Measurements from ENCODE around the gene EDIL3.
"Not testable (repeated sequence)": the region's sequence is repeated elsewhere in the genome, so short reads cannot be mapped to it uniquely, and the experiment has no call there.

The EDIL3 gene

DNA sequence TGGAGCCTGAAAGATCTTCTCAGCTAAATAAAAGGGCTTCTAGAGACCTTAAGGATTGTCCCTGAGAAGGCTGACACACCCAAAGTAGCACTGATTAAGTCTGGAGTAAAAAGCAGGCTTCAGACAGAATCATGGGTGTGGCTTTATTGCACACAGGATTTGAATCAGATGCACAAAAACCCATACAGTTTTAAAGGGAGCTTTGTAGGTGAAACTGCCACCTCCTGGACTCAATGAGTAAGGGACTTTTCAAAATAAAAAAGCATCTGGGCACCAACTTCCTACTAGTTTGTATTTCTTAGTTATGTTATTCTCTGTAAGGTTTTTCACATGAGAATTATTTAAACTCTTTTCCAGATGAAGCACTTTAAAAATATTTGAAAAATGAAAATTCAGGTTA is 129.4 kb downstream of the EDIL3 start:
- DNase-seq = no peak

DNA sequence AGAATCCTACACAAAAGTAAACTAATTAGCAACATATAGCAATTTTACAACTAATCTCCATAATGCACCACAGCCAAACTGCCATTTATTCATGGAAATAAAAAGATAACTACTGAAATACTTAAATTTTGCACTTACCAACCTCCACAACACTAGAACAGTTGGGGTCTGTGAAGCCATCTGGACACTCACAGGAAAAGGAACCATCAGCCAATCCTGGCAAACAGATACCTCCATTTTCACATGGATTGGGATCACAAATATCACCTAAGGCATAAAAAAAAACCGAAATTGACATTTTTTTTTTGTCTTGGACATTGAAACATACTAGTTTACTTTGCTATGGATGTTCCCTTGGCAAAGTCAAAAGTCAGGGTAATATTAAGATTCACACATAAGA is 130.7 kb downstream of the EDIL3 start:
- no peak for DNase-seq

DNA sequence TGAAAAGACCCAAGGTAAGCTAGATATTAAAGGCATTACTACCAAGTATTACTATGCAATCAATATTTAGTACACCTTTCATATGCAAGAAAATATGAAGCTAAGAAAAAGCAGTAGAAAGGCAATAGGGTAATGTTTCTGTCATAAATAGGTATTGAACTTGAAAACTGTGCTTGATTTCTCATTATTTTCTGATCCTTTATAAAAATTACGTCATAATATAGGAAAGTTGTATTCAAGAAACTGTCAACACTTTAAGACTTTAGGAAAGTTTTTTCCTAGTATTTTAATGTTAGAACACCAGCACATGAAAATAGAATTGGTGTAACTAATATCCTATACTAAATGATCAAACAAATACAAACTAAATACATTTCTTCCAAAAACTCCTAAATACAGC is 133.2 kb downstream of the EDIL3 start:
- DNase-seq = no peak

DNA sequence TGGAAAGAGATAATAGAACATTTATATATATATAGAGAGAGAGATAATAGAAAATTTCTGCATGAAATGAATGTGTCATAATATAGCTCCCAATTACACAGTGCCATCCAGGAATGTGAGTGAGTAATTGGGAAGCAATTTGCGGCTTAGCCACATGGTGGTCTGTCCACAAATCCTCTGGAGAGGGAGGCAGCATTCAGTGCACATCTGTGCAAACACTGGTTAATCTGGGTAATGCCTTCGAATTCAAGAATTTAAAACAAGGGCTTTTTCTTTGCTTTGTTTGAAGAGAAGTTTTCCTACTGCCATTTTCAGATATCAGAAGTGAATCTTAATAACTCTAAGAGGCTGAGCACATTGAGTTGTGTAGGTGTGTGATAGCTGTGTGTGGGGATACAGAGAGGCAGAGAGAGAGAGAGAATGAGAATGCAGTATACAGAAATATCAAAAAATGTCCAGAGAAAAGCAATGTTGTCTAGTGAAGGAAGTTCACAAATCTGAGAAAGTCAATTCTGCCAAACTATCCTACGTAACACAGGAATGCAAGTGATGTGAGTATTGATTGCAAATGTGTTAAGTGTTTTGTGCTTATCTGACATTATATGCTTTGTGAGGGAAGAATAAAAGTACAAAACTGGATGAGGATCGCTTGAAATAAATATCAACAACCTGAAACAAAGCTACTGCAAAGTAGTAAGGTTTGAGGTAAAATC is 134.6 kb downstream of the EDIL3 start:
- no peak for DNase-seq

DNA sequence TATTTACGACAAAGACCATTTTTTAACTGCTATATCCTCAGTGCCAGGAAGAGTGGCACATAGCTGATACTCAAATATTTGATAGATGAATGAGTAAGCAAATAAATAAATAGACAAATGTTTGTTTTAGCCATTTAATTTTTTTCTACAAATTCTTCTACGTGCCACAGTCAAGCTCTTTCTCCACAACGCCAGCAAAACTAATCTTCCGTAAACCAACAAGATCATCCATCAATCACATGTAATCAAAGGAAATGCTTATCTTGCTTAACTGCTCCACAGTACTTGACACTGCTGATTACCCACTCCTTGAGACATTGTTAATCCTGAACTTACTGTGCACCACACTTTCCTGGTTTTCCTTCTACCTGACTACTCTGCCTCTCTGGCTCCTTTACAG is 136.7 kb downstream of the EDIL3 start:
- no peak for DNase-seq

DNA sequence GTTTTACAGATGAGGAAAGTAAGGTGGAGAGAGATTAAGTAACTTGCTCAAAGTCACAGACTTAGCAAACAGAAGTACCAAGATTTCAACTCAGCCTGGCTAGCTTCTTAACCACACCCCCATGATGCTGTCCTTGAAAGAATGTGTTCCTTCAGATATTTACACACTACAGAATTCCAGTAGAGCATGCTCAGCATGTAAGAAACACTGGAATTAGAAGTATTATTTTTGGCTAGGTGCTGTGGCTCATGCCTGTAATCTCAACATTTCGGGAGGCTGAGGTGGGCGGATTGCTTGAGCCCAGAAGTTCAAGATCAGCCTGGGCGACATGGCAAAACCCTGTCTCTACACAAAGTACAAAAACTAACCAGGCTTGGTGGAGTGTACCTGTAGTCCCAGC is 142.4 kb downstream of the EDIL3 start:
- DNase-seq = no peak

DNA sequence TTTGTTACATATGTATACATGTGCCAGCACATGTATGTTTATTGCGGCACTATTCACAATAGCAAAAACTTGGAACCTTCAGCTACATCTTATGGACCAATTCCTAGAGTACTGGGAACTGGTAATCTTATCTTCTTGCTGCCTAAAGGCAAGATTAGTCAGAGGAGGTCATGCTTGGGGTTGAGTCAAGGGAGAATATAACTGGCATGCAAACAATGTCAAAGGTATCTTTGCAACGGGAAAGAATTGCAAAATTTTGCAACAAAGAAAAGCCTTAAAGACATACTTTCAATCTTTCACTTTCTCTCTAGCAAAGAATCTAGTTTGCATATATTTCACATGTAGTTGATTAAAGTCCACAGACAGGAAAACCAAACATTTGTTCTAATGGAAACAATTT is 145.2 kb downstream of the EDIL3 start:
- DNase-seq = no peak

DNA sequence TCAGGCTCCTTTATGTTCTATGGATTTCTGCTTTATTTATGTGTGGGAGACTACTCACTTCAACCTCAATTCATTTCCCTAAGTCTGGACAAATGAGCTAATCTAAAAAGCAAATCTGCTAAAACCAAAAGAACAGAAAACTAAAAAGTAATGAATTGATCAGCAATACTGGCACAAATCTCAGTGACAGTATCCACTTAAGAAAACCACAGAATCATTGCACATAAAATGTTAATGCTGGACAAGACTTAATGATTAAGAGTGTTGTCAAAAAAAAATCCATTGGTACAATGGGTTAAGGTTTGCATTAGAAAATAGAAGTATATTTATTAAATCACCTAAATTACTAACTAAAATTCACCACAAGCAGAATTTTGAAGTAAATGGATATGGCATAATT is 147.6 kb downstream of the EDIL3 start:
- DNase-seq = no peak

DNA sequence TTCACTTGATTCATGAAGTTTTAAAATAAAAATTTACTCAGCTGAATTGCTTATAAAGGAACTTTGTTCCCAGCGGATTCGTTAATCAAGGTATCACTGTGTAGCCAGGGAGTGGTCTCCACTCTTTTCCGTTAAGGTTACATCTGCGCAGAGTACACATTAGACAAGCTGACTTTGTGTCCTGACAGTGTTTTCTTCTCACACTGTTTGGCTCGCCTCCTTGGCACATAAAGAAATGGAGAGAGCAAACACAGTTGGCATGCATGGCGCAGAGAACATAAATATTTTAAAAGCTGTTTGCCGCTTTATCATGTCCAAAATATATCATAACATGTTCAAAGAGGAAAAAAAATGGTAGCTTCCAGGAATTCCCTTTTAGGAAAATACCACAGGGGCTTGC is 153.2 kb downstream of the EDIL3 start:
- DNase-seq = no peak

DNA sequence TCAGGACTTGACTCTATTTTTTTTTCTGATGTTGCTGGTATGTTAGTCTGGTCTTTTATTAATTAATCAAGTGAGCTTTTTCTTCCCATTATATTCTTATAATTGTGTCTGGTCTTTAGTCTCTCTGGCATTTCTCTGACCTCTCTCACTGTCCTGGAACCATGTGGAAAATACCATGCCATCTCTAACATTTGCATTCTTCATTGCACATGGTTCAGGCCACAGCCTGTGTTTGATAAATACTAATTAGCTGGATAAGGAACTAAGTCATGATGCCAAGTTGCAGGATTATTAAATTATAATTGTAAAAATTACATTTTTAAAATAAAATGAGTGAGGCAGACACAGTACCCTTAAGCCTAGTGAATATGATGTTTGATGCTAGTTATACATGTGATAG is 155.6 kb downstream of the EDIL3 start:
- no peak for DNase-seq

DNA sequence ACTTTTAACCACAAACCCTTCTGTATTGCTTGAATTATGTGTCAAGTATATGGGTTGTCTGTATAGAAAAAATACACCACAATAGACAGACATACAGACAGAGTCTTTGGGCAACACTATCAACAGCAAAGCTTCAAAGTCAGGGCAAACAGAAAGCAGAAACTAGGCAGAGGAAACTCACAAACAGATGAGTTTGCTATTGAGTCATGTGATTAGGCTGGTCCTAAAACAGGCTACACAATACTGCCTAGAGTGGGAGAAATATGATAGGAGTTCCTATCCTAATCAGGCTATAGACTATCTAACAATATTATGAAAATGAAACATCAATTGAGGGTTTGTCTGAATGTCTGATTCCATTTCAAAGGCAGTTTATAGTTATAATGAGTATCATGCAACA is 156.4 kb downstream of the EDIL3 start:
- no peak for DNase-seq

DNA sequence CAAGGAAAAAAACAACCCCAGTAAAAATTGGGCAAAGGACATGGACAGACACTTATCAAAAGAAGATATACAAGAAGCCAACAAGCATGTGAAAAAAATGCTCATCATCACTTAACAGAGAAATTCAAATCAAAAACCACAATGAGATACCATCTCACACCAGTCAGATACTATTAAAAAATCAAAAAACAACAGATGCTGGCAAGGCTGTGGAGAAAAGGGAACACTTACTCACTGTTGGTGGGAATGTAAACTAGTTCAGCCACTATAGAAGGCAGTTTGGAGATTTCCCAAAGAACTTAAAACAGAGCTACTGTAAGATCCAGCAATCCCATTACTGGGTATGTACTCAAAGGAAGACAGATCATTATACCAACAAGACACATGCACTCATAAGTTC is 157.4 kb downstream of the EDIL3 start:
- DNase-seq = no peak

DNA sequence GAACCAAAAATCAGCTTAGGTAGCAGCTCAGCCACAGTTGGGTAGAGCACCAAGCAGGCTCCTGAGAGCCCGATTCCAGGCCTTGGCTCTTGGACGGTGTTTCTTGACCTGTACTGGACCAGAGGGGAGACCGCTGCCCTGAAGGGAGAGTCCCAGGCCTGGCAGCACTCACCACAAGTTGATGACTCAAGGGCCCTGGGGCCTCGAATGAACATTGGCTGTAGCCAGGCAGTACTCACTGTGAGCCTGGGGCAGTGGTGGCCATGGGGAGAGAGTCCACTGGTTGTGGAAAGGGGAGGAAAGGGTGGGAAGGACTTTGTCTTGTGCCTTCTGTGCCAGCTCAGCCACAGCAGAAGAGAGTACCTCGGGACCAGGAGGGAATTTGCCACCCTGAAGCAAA is 166.1 kb downstream of the EDIL3 start:
- no peak for DNase-seq

DNA sequence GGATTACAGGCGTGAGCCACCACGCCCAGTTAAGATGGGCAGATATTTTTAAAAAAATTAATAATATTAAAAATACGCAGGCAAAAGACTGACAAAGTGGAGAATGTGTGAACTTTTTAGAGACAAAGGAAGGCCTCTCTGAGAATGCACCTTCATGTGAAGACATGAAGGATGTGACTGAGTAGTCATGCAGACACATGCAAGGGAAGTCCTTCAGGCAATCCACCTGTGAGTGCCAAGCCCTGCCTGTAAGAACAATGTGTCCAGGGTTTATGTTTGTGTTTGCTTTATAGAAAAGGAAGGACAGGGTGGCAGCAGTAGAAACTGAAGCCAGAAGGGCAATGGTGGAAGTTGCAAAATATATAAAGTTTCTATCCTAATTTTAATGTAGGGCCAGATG is 169.2 kb downstream of the EDIL3 start:
- DNase-seq = no peak

DNA sequence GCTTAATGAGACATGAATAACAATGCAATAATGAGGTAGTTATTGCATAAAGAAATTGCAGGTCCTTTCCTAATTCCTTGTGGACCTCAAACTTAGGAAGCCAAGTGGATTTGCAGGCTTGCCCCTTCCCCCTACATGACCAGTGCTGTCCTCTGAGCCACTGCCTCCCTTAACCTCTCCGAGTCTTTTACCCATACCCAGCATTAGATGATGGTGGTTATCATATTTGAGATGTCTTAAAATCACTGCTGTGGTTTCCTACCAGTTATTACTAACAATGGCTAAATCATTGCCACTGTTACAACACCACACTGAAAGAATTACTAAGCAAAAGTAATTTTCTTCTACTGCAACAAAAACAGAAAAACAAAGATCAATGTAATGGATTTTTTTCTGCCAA is 170.8 kb downstream of the EDIL3 start:
- no peak for DNase-seq

DNA sequence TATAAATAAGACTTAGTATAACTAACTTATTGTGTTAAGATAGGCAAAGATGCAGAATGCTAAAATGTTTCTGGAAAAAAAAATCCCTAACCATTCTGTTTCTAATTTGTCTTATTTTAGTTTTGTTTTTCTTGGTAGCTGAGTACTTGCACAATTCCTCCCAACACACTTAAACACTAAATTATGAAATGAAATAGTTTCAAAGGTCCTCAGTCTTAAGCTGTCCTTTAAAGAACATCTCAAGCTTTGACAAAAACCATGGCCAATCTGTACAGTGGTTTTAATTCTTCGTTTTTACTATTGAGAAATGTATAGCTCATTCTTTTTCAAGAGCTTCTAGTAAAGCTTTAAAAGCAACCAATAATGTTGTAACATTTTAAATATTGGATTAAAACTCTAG is 171.5 kb downstream of the EDIL3 start:
- no peak for DNase-seq

DNA sequence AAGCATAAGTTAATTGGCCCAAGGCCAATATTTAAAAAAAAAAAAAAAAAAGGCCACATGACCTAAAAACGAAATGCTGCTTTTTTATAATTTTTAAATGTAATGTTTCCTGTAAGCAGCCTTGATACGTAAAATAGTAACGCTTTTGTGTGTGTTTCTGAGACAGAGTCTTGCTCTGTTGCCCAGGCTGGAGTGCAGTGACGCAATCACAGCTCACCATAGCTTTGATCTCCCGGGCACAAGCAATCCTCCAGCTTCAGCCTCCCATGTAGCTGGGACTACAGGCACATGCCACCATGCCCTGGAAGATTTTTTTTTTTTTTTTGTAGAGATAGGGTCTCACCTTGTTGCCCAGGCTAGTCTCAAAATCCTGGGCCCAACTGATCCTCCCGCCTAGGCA is 179.9 kb downstream of the EDIL3 start:
- no peak for DNase-seq

DNA sequence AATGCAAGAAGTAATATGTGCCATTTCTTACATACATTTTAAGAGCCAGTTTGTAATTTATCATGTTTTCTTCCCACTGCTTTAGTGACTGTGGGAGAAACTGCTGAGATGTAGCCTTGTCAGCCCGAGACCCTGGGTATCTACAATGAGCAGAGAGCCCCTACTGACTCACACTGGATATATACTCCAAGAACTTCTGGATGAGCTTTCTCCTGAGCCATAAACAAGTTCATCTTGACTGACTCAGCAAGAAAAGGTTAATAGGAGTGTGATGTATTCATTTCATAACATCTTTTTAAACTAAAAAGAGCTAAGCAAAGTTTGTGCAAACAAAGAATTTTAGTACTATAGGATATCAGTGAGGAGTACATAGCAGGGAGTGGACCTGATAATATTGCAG is 182.5 kb downstream of the EDIL3 start:
- DNase-seq = no peak

DNA sequence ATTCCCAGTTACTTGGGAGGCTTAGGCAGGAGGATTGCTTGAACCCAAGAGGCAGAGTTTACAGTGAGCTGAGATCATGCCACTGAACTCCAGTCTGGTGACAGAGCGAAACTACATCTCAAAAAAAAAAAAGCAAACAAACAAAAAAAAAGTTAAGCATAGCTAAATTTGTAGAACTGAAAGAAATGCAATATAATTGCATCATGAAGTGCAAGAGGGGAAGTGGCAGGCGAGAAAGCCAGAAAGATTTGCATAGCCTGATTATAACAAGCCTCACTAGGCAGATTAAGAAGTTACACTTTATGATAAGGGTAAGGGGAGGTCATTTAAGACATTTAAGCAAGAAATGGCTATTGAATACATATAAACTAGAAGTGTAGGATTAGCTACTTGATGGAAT is 187.1 kb downstream of the EDIL3 start:
- no peak for DNase-seq

DNA sequence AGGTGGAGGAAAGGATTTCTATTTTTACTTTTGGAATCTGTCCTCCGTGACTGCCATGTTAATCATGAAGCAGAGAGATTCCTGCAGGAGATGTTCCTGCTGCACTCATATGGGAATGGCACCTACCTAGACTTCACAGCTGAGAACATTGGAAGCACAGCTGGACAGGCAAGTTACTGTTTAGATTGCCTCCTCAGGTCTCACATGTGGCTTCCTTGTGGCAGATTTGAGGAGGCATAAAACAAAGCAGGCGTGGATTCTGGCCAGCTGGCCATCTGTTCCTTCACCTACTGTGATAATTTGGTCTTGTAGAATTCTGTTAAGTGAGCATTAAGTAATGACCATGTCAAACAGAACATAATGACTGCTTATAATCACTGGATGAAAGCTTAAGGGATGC is 193.4 kb downstream of the EDIL3 start:
- no peak for DNase-seq

DNA sequence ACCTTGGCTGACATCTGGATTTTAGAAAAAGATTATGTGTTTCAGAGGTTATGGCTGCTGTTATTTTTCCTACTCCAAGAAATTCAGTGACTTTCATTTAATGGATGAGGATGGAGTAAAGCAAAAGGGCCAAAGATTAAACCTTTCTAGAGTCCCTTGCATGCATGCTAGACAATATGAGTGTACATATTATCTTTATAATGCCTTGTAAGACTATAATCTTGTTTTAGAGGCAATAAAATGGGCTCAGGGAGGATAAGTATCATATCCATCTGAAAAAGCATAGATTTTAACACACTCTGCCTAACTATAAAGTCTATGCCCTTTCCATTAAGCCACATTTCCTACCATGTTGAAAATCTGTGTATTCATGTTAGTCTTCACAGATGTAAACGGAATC is 199.8 kb downstream of the EDIL3 start:
- DNase-seq = no peak

DNA sequence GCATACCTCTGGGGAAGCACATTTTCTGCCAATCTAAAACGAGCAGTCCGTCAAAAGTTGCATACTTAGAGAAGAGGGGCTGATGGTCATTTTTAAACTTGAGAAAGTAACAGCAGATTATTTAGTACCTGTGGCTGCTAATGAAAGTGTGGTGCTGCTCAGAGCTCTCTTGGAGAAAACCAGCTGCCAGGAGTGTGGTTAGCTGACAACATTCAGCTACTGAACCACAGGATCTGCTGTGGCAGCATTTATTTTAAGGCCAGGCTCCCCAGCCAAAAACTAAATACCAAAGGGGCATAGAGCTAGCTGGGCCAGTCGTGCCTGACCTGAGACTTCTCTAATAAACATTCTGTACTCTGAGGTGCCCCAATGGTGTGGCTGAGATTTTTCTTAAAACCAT is 203.6 kb downstream of the EDIL3 start:
- no peak for DNase-seq

DNA sequence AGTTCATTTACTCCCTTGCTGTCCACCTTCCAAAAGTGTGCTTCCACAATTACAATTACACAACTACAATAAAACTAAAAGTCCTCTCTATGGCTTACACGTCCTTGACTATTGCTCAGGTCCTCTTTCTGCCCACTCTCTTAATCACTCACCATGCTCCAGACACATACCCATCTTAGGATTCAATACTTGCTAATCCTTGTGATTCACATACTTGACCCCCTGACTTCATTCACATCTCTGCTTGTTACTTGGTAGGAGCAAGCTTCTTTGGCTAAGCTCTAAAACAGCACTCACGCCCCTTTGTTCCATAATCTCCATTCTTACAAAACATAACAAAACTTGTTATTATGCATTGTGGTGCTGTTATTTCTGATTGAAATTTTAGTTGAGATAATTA is 215.8 kb downstream of the EDIL3 start:
- no peak for DNase-seq

DNA sequence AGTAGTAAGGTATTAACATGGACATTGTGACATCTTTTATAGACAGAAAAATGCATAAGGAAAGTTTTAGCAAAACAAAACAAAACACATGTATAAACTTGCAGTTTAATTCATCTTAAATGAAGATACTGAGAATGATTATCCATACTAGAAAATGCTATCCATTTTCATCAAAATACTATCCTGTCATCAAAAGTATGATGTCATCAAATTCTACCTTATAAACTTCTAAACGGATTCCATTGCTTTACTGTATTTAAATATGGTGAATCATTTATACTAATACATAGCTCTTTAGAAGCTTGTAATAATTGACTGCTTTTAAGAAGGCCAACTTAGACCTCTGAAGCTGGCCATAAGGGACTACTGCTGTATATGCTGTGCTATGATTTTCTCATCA is 221.0 kb downstream of the EDIL3 start:
- DNase-seq = no peak

DNA sequence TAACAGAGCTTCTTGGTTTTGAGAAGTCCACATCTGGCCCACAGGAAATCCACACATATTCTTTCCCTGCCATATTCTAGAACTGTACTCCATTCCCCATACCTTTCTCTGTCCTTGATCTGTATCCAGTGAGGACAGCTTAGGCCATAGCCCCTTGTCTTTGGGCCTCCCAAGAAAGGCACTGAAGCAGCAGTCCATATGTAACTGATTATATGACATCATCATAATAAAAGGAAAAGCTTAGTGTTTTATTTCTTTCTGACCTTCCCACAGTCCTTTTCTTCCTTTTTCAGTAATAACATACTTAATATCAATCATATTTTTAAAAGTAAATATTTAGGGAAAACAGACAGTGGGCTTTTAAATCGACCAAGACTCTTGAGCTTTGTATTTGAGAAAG is 222.0 kb downstream of the EDIL3 start:
- DNase-seq = no peak

DNA sequence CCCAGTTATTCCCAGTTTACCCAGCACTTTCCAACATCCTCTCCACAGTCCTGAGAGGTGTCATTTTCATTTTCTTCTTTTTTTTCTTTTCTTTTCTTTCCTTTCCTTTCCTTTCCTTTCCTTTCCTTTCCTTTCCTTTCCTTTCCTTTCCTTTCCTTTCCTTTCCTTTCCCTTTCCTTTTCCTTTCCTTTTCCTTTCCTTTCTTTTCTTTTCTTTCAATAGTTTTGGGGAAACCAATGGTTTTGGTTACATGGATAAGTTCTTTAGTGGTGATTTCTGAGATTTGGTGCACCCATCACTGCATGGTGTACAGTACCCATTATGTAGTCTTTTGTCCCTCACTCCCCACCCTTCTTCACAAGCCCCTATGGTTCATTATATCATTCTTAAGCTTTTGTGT is 224.0 kb downstream of the EDIL3 start:
- DNase-seq = not testable (repeated sequence)
